Naive thymus-derived CD8-positive, alpha-beta T cell (primary cell): Measurements from ENCODE around the gene OOEP. TPM values are rescaled to one million over a fixed set of nuclear protein-coding genes. Genes with fewer than 3 reads are reported as not detected.

Experiments
- ATAC-seq, 2 donors: fragments of 150-1000 bp; cut with Tn5 transposase in 1 of 2; sonication (Bioruptor Pico), chemical (Tn5 transposase) in 1 of 2; 1 replicate in 1 of 2; 2 replicates in 1 of 2; pipeline ENCODE4 v1.10.0; 2021; ENCODE audit warnings: mild to moderate bottlenecking in 2 of 2, moderate library complexity in 2 of 2
- POLR2A ChIA-PET: fragments of 350-600 bp; sonication (Branson Sonifier 250); formaldehyde crosslinking; loops from one replicate; lab custom pipeline; 2021; ENCODE audit warnings: antibody characterized with exemption; lab: Charles Lee
- DNase-seq, 10 donors: peaks; one replicate each; pipeline versions ENCODE4 v3.0.0 to v3.0.0-alpha.2; 2020 to 2022
- H3K27ac Mint-ChIP-seq, 10 donors: one replicate each; pipeline ENCODE4 v1.8.0; 2020 to 2022; ENCODE audit warnings: mild to moderate bottlenecking in 10 of 10, mixed read lengths in 10 of 10, moderate library complexity in 4 of 10, inconsistent platforms in 1 of 10
- H3K27me3 Mint-ChIP-seq, 5 donors: one replicate each; pipeline ENCODE4 v1.8.0; 2021 to 2022; ENCODE audit warnings: mixed read lengths in 5 of 5
- H3K36me3 Mint-ChIP-seq, 3 donors: one replicate each; pipeline ENCODE4 v1.8.0; 2020 to 2022; ENCODE audit warnings: mixed read lengths in 3 of 3, mild to moderate bottlenecking in 2 of 3, inconsistent platforms in 1 of 3
- H3K4me1 Mint-ChIP-seq, 4 donors: one replicate each; pipeline ENCODE4 v1.8.0; 2021 to 2022; ENCODE audit warnings: mixed read lengths in 4 of 4
- H3K4me3 Mint-ChIP-seq, 10 donors: one replicate each; pipeline ENCODE4 v1.8.0; 2020 to 2022; ENCODE audit warnings: mild to moderate bottlenecking in 10 of 10, mixed read lengths in 10 of 10, moderate library complexity in 6 of 10, inconsistent platforms in 1 of 10
- H3K9me3 Mint-ChIP-seq, 9 donors: one replicate each; pipeline ENCODE4 v1.8.0; 2020 to 2022; ENCODE audit warnings: mixed read lengths in 9 of 9, mild to moderate bottlenecking in 3 of 9, inconsistent platforms in 1 of 9, moderate library complexity in 1 of 9
- polyA plus RNA-seq, 3 donors: library from polyadenylated mRNA; unstranded; fragments of 300-500 nt; fragmentation: Illumina TruSeq; gene quantifications; one replicate each; pipeline ENCODE4 v1.2.3, GENCODE V29; 2021
- total RNA-seq, 8 experiments: library from RNA in 2 of 8; stranded (reverse) in 2 of 8; gene quantifications; one replicate each; pipeline ENCODE4 v1.2.3 and lab custom pipeline; 2021 to 2026

Gene OOEP
- total and polyA plus RNA-seq, 5 experiments from 2014 or later = 0.38 to 0.60 (median 0.51) TPM; not detected in 2

DNA sequence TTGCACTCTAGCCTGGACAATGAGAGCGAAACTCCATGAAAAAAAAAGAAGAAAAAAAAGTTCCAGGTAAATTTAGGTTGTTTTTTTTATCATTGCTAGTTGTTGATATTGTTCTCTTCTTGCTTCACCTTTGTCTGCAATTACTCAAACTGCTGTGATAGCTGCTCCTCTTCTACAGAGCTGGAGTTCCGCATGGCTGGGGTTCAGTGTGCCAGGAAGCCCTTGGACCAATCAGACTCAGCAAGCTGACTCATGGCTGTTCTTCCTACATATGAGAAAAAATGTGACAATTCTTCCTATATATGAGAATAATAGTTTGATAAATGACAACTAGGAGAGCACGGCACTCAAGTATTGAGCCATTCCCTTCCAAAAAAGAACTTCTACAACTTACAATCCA, 44.0 kb downstream of the OOEP start:
- ATAC-seq = no peak
- H3K27ac Mint-ChIP-seq = no peak overlapping the region

GRCh38 chr6:73323323-73323722, 46.4 kb downstream of the OOEP start:
- no peak for ATAC-seq
- Mint-ChIP-seq H3K27me3 (peaks cover 3 to 10% (median 4%) of the 10 kb centered on the region in 5 donors), H3K27ac (no peak overlapping the region), H3K9me3 (peaks cover 0 to 5% (median under 1%) of the 10 kb centered on the region in 9 donors), H3K4me3 (no peak overlapping the region), H3K4me1 (peaks cover 0 to 3% (median 0%) of the 10 kb centered on the region in 4 donors), H3K36me3 (peaks cover 0 to 1% (median under 1%) of the 10 kb centered on the region in 3 donors)
- POLR2A ChIA-PET = no interaction called here
- DNase-seq = no peak

More for the DNA sequence above, 44.0 kb downstream of the OOEP start:
- Mint-ChIP-seq H3K9me3 (no peaks in the 10 kb centered on the region), H3K4me1 (peaks cover 0 to 3% (median 0%) of the 10 kb centered on the region in 4 donors), H3K36me3 (no peaks in the 10 kb centered on the region), H3K4me3 (no peak overlapping the region), H3K27me3 (peaks cover 6 to 20% (median 10%) of the 10 kb centered on the region in 5 donors)
- DNase-seq = no peak
- POLR2A ChIA-PET = no interaction called here

Other genes starting within 250 kb of the OOEP start
- not detected for gene KHDC1L, start 144.4 kb downstream of the OOEP start, total RNA-seq
- not detected for gene KHDC1L, start 144.4 kb downstream of the OOEP start, polyA plus RNA-seq
- gene KHDC1, start 106.7 kb downstream of the OOEP start, total RNA-seq = under 1 TPM; 0.68 to 0.69 TPM
- 1 to 10 TPM in 2 of 3 donors, under 1 TPM in 1; 0.84 to 2.7 (median 1.9) TPM for gene KHDC1, start 106.7 kb downstream of the OOEP start, polyA plus RNA-seq
- gene DPPA5, start 15.6 kb downstream of the OOEP start, total RNA-seq = not detected
- gene DPPA5, start 15.6 kb downstream of the OOEP start, polyA plus RNA-seq = not detected
- gene KHDC3L, start 7.2 kb downstream of the OOEP start, total RNA-seq = not detected
- gene KHDC3L, start 7.2 kb downstream of the OOEP start, polyA plus RNA-seq = not detected
- 1 to 10 TPM; 1.0 to 1.7 TPM for gene DDX43, start 24.9 kb upstream of the OOEP start, total RNA-seq
- 1 to 10 TPM in 2 of 3 donors, under 1 TPM in 1; 0.44 to 1.1 (median 1.0) TPM for gene DDX43, start 24.9 kb upstream of the OOEP start, polyA plus RNA-seq
- gene CGAS, start 82.4 kb upstream of the OOEP start, total RNA-seq = 1 to 10 TPM; 5.2 to 5.4 TPM
- 1 to 10 TPM; 1.9 to 3.8 (median 2.0) TPM for gene CGAS, start 82.4 kb upstream of the OOEP start, polyA plus RNA-seq
- 10 to 100 TPM; 87.8 to 90.6 TPM for gene MTO1, start 91.8 kb upstream of the OOEP start, total RNA-seq
- 10 to 100 TPM; 23.6 to 33.0 (median 25.0) TPM for gene MTO1, start 91.8 kb upstream of the OOEP start, polyA plus RNA-seq
- over 10,000 TPM; 14,584 to 14,776 TPM for gene EEF1A1, start 151.1 kb upstream of the OOEP start, total RNA-seq
- over 10,000 TPM; 14,095 to 14,658 (median 14,646) TPM for gene EEF1A1, start 151.1 kb upstream of the OOEP start, polyA plus RNA-seq